K562 (cell line): ENCODE results near the gene LRRC47. TPM values are rescaled to one million over a fixed set of nuclear protein-coding genes. Genes with fewer than 3 reads are reported as not detected.

Experiments
- ARID3B ChIP-seq: fragments of 250-450 bp; sonication (Bioruptor Pico); IDR thresholded peaks from 2 replicates; pipeline ENCODE4 v1.4.0; 2020; ENCODE audit warnings: borderline replicate concordance
- ARID4B ChIP-seq: sonication (generic); formaldehyde crosslinking; IDR thresholded peaks from 2 replicates; pipeline ENCODE4 v1.8.0; 2022; ENCODE audit warnings: mild to moderate bottlenecking, missing genetic modification reagents
- CTBP1 ChIP-seq: fragments of 450-650 bp; IDR thresholded peaks from 2 replicates; pipeline ENCODE4 v1.6.1; 2016; ENCODE audit warnings: borderline replicate concordance
- DPF2 ChIP-seq: fragments of 450-650 bp; IDR thresholded peaks from 2 replicates; pipeline ENCODE4 v1.6.1; 2016
- GATAD2B ChIP-seq: fragments of 450-650 bp; IDR thresholded peaks from 2 replicates; pipeline ENCODE4 v1.6.1; 2017; ENCODE audit warnings: mild to moderate bottlenecking, borderline replicate concordance
- KDM4B ChIP-seq, 2 experiments: fragments of 450-650 bp in 1 of 2; sonication (generic) in 1 of 2; IDR thresholded peaks; 2 replicates each; pipeline ENCODE4 v1.6.1; 2016 to 2017; ENCODE audit warnings: borderline replicate concordance in 2 of 2, antibody characterized with exemption in 1 of 2, low read depth in 1 of 2, mild to moderate bottlenecking in 1 of 2
- KLF13 ChIP-seq: fragments of 450-650 bp; IDR thresholded peaks from 2 replicates; pipeline ENCODE4 v1.6.1; 2016; ENCODE audit warnings: missing genetic modification characterization, low read depth, mild to moderate bottlenecking, missing compliant biosample characterization, moderate library complexity, borderline replicate concordance
- MCM2 ChIP-seq: fragments of 450-650 bp; IDR thresholded peaks from 2 replicates; pipeline ENCODE4 v1.6.1; 2017; ENCODE audit warnings: low read depth, mild to moderate bottlenecking
- MECOM ChIP-seq: fragments of 250-450 bp; sonication (Bioruptor Pico); IDR thresholded peaks from 2 replicates; pipeline ENCODE4 v1.8.0; 2022; ENCODE audit warnings: inconsistent platforms
- MED1 ChIP-seq: sonication (generic); formaldehyde crosslinking; IDR thresholded peaks from 2 replicates; pipeline ENCODE4 v1.8.1; 2023; ENCODE audit warnings: missing genetic modification reagents, borderline replicate concordance
- MEIS2 ChIP-seq: fragments of 450-650 bp; IDR thresholded peaks from 2 replicates; pipeline ENCODE4 v1.6.1; 2014; ENCODE audit warnings: mild to moderate bottlenecking; ENCODE audit not compliant: partially characterized antibody
- MTA2 ChIP-seq: fragments of 450-650 bp; IDR thresholded peaks from 2 replicates; pipeline ENCODE4 v1.6.1; 2016; ENCODE audit warnings: low read depth
- MTA3 ChIP-seq: fragments of 450-650 bp; formaldehyde crosslinking; IDR thresholded peaks from 2 replicates; pipeline ENCODE4 v1.6.1; 2017; ENCODE audit warnings: mild to moderate bottlenecking, borderline replicate concordance
- SFPQ ChIP-seq: fragments of 200-400 bp; formaldehyde crosslinking; IDR thresholded peaks from 2 replicates; pipeline ENCODE4 v1.6.1; 2017; ENCODE audit warnings: mild to moderate bottlenecking, low read depth, low read length, moderate library complexity
- SOX6 ChIP-seq: fragments of 450-650 bp; IDR thresholded peaks from 2 replicates; pipeline ENCODE4 v1.6.1; 2014; ENCODE audit warnings: mild to moderate bottlenecking
- TAF9B ChIP-seq: fragments of 450-650 bp; IDR thresholded peaks from 2 replicates; pipeline ENCODE4 v1.6.1; 2018; ENCODE audit warnings: mild to moderate bottlenecking; ENCODE audit not compliant: partially characterized antibody
- TCF3 ChIP-seq: sonication (generic); formaldehyde crosslinking; IDR thresholded peaks from 2 replicates; pipeline ENCODE4 v1.4.0; 2020; ENCODE audit warnings: mild to moderate bottlenecking, missing genetic modification reagents
- UBTF ChIP-seq, 2 experiments: IDR thresholded peaks; 2 replicates each; pipeline ENCODE4 v1.6.1; 2012; ENCODE audit warnings: improper control_type of control experiment in 2 of 2, low read depth in 2 of 2, low read length in 2 of 2, borderline replicate concordance in 1 of 2
- polyA plus RNA-seq, 8 experiments: library from polyadenylated mRNA; depleted of rRNA in 4 of 8; stranded (reverse) in 5 of 8; unstranded in 3 of 8; fragments of >200 nt; fragmentation: Nextera tagmentation in 2 of 8; fragmentation: Illumina TruSeq in 1 of 8; extraction: Ambion mirVana in 2 of 8; extraction: Trizol in 1 of 8; gene quantifications; 2 replicates each; pipeline versions ENCODE4 v1.2.1 to v1.2.3, GENCODE V29; 2011 to 2014; ENCODE audit warnings: inconsistent platforms in 1 of 8, missing spikeins in 1 of 8
- total RNA-seq, 7 experiments: library from RNA; depleted of rRNA in 6 of 7; stranded (reverse); fragments of >200 nt in 6 of 7; fragmentation: Illumina TruSeq in 2 of 7; extraction: Trizol in 2 of 7; gene quantifications; 2 replicates each; pipeline versions ENCODE4 v1.2.1 to v1.2.3, GENCODE V29; 2011 to 2021; ENCODE audit warnings: low replicate concordance in 1 of 7

Gene LRRC47
- total and polyA plus RNA-seq, 9 of the 15 experiments (the other 6 are each of a cell fraction or from before 2014, with no cell fraction given): 4.6 to 68.0 (median 35.9) TPM

DNA sequence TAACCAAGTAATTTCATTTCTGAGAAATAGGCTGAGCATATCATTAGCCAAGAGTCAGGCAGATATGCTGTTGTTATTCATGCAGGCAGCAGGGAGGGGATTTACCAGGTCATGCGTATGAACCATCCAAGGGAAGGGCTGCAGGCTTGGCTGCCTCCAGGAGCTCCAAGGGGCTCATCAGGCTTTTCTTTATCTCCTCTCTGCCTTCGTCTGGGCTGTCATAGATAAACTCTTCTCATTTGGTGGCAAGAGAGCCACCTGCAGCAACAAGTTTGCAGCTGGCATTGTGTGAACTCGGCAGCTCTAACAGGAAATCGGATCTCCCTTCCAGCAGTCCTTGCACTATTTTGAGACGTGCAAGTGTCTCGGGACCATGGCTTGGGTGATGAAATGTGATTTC lies 36.5 kb downstream of the LRRC47 start (continued):
- 0 out of 4 replicates have a peak, but pooled peaks of 1 of the 2 experiments have one; percentile 24 for TF ChIP-seq UBTF (IDR thresholded peaks at IDR 0.05; ENCODE audit: borderline replicate concordance in 1 of 2, low read depth in 2 of 2, low read length in 2 of 2)
- TF ChIP-seq CTBP1: 0 out of 2 replicates have a peak, but pooled peaks have one; percentile 12
- peak; percentile 53; the same call in 1 of the 2 replicates for TF ChIP-seq DPF2
- peak; percentile 49 for TF ChIP-seq MEIS2
- 0 out of 2 replicates have a peak, but pooled peaks have one; percentile 45 for TF ChIP-seq MTA3
- no peak for TF ChIP-seq ARID4B (CRISPR knock-in tag)
- TF ChIP-seq TCF3 (CRISPR knock-in tag): peak; percentile 89
- no peak for TF ChIP-seq GATAD2B
- peak; percentile 50; the same call in 1 of the 2 replicates for TF ChIP-seq MTA2
- no peak for TF ChIP-seq MCM2
- TF ChIP-seq KLF13 (tag): no peak
- TF ChIP-seq ARID3B (CRISPR knock-in tag): no peak
- TF ChIP-seq SFPQ: no peak
- peak; percentile 71; the same call in 1 of the 2 replicates for TF ChIP-seq MECOM (CRISPR knock-in tag)
- TF ChIP-seq KDM4B (IDR thresholded peaks at IDR 0.05; ENCODE audit: borderline replicate concordance in 2 of 2, low read depth in 1 of 2): no peak
- no peak for TF ChIP-seq MED1
- TF ChIP-seq TAF9B: no peak
- peak; percentile 58; the same call in 1 of the 2 replicates for TF ChIP-seq SOX6
